Gastrocnemius medialis (tissue), 4 donors: ENCODE data around the gene RSPH10B2.
"Not testable (repeated sequence)": the region's sequence is repeated elsewhere in the genome, so short reads cannot be mapped to it uniquely, and the experiment has no call there.

ENCODE experiments used
- CTCF ChIP-seq, 5 experiments: fragments of 450-650 bp in 3 of 5; fragments of 200-600 bp in 2 of 5; sonication (generic) in 2 of 5; IDR thresholded peaks in 4 of 5; conservative IDR thresholded peaks in 1 of 5; 1 replicate in 4 of 5; 2 replicates in 1 of 5; pipeline ENCODE4 v1.5.1; 2016 to 2019; ENCODE audit warnings: antibody characterized with exemption in 5 of 5, mild to moderate bottlenecking in 3 of 5, moderate library complexity in 3 of 5
- POLR2A ChIP-seq, 2 donors: fragments of 450-650 bp; IDR thresholded peaks; one replicate each; pipeline ENCODE4 v1.6.1; 2017; ENCODE audit warnings: antibody characterized with exemption in 2 of 2, mild to moderate bottlenecking in 2 of 2, moderate library complexity in 2 of 2

GRCh38 chr7:6843092-6843491 is 89.2 kb downstream of the RSPH10B2 start:
- TF ChIP-seq POLR2A (IDR thresholded peaks at IDR 0.05); CTCF (IDR thresholded peaks at IDR 0.05 in 4 of 5, conservative IDR thresholded peaks at IDR 0.05 in 1 of 5): not testable (repeated sequence)
